Measurements from ENCODE around the gene CDH10.
A peak's percentile ranks its signal among the peaks of the same experiment; 100 is the strongest.

CDH10 gene

GRCh38 chr5:24475101-24475500, 169.7 kb downstream of the CDH10 start:
- DNase-seq, result no peak

GRCh38 chr5:24474685-24475084, 170.1 kb downstream of the CDH10 start:
- DNase-seq, result no peak

GRCh38 chr5:24472518-24472917, 172.3 kb downstream of the CDH10 start:
- DNase-seq, result no peak

GRCh38 chr5:24444414-24444813, 200.4 kb downstream of the CDH10 start:
- DNase-seq, result peak; percentile 1

GRCh38 chr5:24439465-24439864, 205.3 kb downstream of the CDH10 start:
- DNase-seq, result no peak
